Measurements from ENCODE around the gene ABHD17A. TPM values are rescaled to one million over a fixed set of nuclear protein-coding genes. Genes with fewer than 3 reads are reported as not detected.
A peak's percentile ranks its signal among the peaks of the same experiment; 100 is the strongest.

The ABHD17A gene
- total and polyA plus RNA-seq, 9 of the 15 experiments (the other 6 are each of a cell fraction or from before 2014, with no cell fraction given): 0.04 to 135 (median 21.8) TPM; not detected in 1

DNA sequence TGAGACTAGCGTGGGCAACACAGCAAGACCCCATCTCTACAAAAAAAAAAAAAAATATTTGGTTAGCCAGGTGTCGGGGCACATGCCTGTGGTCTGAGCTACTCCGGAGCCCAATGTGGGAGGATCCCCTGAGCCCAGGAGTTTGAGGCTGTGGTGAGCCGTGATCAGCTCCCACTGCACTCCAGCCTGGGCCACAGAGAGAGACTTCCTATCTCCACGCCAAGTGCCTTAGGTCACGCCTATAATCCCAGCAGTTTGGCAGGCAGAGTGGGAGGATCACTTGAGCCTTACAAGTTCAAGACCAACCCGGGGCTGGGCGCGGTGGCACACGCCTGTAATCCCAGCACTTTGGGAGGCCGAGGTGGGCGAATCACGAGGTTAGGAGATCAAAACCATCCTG is 11.2 kb upstream of the ABHD17A start:
- Histone ChIP-seq H3K79me2 (ENCODE audit: control insufficient read depth, insufficient read depth, low read length) (no peaks in the 10 kb centered on the region), H3K27me3 (ENCODE audit: control insufficient read depth in 2 of 2, insufficient read depth in 2 of 2, low read length in 2 of 2) (no peaks in the 10 kb centered on the region), H3K27ac (ENCODE audit: extremely low read depth, low read depth, low read length) (peak overlapping the region; percentile 36), H3K9me3 (replicated peaks; ENCODE audit: control insufficient read depth, insufficient read depth, low read depth, low read length) (no peaks in the 10 kb centered on the region), H3K4me3 (no peak overlapping the region), H4K20me1 (replicated peaks; ENCODE audit: control insufficient read depth, insufficient read depth, low read length) (no peaks in the 10 kb centered on the region), H3K9ac (ENCODE audit: insufficient read depth in 1 of 2, low read depth in 2 of 2, low read length in 2 of 2) (peak overlapping the region in 1 of 2 experiments; percentile 78; a peak in 2 of 4 replicates), H2AFZ (ENCODE audit: low read depth, low read length) (peak overlapping the region; percentile 56; the same call in 1 of the 2 replicates), H3K4me2 (ENCODE audit: insufficient read depth, low read length) (no peak overlapping the region; the same call in 1 of the 2 replicates), H3K4me1 (replicated peaks in 1 of 2; ENCODE audit: control insufficient read depth in 2 of 2, insufficient read depth in 2 of 2, low read length in 2 of 2) (peaks cover 9 to 38% of the 10 kb centered on the region in 2 experiments; a peak in 4 of 5 replicates), H3K36me3 (ENCODE audit: control insufficient read depth, insufficient read depth, low read length) (no peaks in the 10 kb centered on the region), H3K9me1 (ENCODE audit: control insufficient read depth, insufficient read depth, low read length) (no peaks in the 10 kb centered on the region)
- CTCF ChIA-PET (ENCODE audit: low intra/inter-chr PET ratio): interaction anchor here (0.7 kb wide), 1 partner anchor 60 kb away, joined by 4 read pairs; no protein-coding TSS in a partner anchor
- intact Hi-C loops (cut with micrococcal nuclease) (loop anchor here (2.0 kb wide), 1 partner anchor 24 kb away; no protein-coding TSS in a partner anchor), in situ Hi-C loops (cut with MboI) (no loop called here)
- POLR2A ChIA-PET: interaction anchor here (0.6 to 1.9 kb wide), 2 partner anchors 21 to 38 kb away, joined by 6 read pairs; no protein-coding TSS in a partner anchor
- ATAC-seq: no peak
- peak in 1 of 4 experiments; percentile 36 for DNase-seq (ENCODE audit: extremely low read depth in 1 of 4, low spot score in 3 of 4)
- WGBS (ENCODE audit: insufficient coverage, low coverage, missing lambda C conversion rate): 67% methylated on average over 13 of the region's 13 CpGs
- BruUV-seq (replicated peaks): no TSS peak
- FAIRE-seq: peak; percentile 15
- TF ChIP-seq JUND (IDR thresholded peaks at IDR 0.05; ENCODE audit: borderline replicate concordance, low read depth, low read length) (no peak), JUND (tag; IDR thresholded peaks at IDR 0.05; ENCODE audit: borderline replicate concordance, low read depth, low read length) (no peak), HDAC1 (IDR thresholded peaks at IDR 0.05) (0 out of 4 replicates have a peak, but pooled peaks of 1 of the 2 experiments have one; percentile 28)

DNA sequence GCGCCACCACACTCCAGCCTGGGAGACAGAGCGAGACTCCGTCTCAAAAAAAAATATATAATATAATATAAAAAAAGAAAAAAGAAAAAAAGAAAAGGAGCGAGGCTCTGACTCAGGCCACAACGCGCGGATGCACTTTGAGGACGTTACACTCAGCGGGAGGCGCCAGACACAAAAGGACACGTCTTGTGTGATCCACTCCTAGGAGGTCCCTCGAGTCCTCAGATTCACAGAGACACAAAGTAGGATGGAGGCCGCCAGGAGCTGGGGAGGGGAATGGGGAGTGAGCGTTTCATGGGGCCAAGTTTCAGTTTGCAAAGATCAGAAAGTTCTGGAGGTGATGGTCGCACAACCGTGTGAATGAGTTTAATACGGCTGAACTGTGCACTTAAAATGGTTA is 8.5 kb upstream of the ABHD17A start:
- no peak overlapping the region for H3K4me2 ChIP-seq (ENCODE audit: insufficient read depth, low read length)
- H2AFZ ChIP-seq (ENCODE audit: low read depth, low read length): no peak overlapping the region
- ATAC-seq: no peak

More for the DNA sequence above, 8.5 kb upstream of the ABHD17A start:
- DNase-seq (ENCODE audit: extremely low read depth in 1 of 4, low spot score in 3 of 4): peak in 2 of 4 experiments; percentile 2 to 7
- ChIA-PET CTCF (ENCODE audit: low intra/inter-chr PET ratio) (no interaction called here), POLR2A (no interaction called here)
- BruUV-seq (replicated peaks): no TSS peak
- no peaks in the 10 kb centered on the region for H4K20me1 ChIP-seq (replicated peaks; ENCODE audit: control insufficient read depth, insufficient read depth, low read length)
- in situ Hi-C loops (cut with MboI) (no loop called here), intact Hi-C loops (cut with micrococcal nuclease) (no loop called here)
- no peaks in the 10 kb centered on the region for H3K79me2 ChIP-seq (ENCODE audit: control insufficient read depth, insufficient read depth, low read length)
- no peaks in the 10 kb centered on the region for H3K9me3 ChIP-seq (replicated peaks; ENCODE audit: control insufficient read depth, insufficient read depth, low read depth, low read length)
- no peak overlapping the region for H3K27ac ChIP-seq (ENCODE audit: extremely low read depth, low read depth, low read length)
- no peak overlapping the region for H3K9ac ChIP-seq (ENCODE audit: insufficient read depth in 1 of 2, low read depth in 2 of 2, low read length in 2 of 2)
- H3K9me1 ChIP-seq (ENCODE audit: control insufficient read depth, insufficient read depth, low read length): no peaks in the 10 kb centered on the region
- no peaks in the 10 kb centered on the region for H3K27me3 ChIP-seq (ENCODE audit: control insufficient read depth in 2 of 2, insufficient read depth in 2 of 2, low read length in 2 of 2)
- no peaks in the 10 kb centered on the region for H3K36me3 ChIP-seq (ENCODE audit: control insufficient read depth, insufficient read depth, low read length)
- 87% methylated on average over 14 of the region's 17 CpGs for WGBS (ENCODE audit: insufficient coverage, low coverage, missing lambda C conversion rate)
- no peak for FAIRE-seq
- peaks cover 9 to 38% of the 10 kb centered on the region in 2 experiments; a peak in 4 of 5 replicates for H3K4me1 ChIP-seq (replicated peaks in 1 of 2; ENCODE audit: control insufficient read depth in 2 of 2, insufficient read depth in 2 of 2, low read length in 2 of 2)
- TF ChIP-seq RBM34 (IDR thresholded peaks at IDR 0.05; ENCODE audit: borderline replicate concordance, insufficient read depth, low read length): no peak
- TF ChIP-seq NR2C2 (CRISPR knock-in tag; IDR thresholded peaks at IDR 0.05): no peak
- no peak for TF ChIP-seq NR2C2 (tag; IDR thresholded peaks at IDR 0.05)
- TF ChIP-seq ZFX (CRISPR knock-in tag; IDR thresholded peaks at IDR 0.05): no peak
- no peak for TF ChIP-seq KHSRP (IDR thresholded peaks at IDR 0.05)
- TF ChIP-seq ZNF12 (CRISPR knock-in tag; IDR thresholded peaks at IDR 0.05): no peak
- TF ChIP-seq, protein P1, sequence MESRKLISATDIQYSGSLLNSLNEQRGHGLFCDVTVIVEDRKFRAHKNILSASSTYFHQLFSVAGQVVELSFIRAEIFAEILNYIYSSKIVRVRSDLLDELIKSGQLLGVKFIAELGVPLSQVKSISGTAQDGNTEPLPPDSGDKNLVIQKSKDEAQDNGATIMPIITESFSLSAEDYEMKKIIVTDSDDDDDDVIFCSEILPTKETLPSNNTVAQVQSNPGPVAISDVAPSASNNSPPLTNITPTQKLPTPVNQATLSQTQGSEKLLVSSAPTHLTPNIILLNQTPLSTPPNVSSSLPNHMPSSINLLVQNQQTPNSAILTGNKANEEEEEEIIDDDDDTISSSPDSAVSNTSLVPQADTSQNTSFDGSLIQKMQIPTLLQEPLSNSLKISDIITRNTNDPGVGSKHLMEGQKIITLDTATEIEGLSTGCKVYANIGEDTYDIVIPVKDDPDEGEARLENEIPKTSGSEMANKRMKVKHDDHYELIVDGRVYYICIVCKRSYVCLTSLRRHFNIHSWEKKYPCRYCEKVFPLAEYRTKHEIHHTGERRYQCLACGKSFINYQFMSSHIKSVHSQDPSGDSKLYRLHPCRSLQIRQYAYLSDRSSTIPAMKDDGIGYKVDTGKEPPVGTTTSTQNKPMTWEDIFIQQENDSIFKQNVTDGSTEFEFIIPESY (CRISPR knock-in tag; IDR thresholded peaks at IDR 0.05): peak; percentile 93
- H3K4me3 ChIP-seq: no peak overlapping the region

Measured in K562 (cell line).